GM12864 (cell line): ENCODE results near the gene LRRC4B.

Experiments
- DNase-seq: peaks from one replicate; pipeline ENCODE4 v3.0.0-alpha.2; 2011; ENCODE audit warnings: low read depth
- H3K4me3 ChIP-seq: 2 replicates; pipeline ENCODE4 v1.5.1; 2011; ENCODE audit warnings: mild to moderate bottlenecking, low read depth, low read length, control low read depth
- TF ChIP-seq, protein P1 (sequence below): IDR thresholded peaks from 2 replicates; pipeline ENCODE4 v1.5.1; 2011; ENCODE audit warnings: low read depth, mild to moderate bottlenecking, moderate library complexity, low read length, control low read depth, inconsistent platforms; ENCODE audit errors: missing control alignments

Gene LRRC4B

DNA sequence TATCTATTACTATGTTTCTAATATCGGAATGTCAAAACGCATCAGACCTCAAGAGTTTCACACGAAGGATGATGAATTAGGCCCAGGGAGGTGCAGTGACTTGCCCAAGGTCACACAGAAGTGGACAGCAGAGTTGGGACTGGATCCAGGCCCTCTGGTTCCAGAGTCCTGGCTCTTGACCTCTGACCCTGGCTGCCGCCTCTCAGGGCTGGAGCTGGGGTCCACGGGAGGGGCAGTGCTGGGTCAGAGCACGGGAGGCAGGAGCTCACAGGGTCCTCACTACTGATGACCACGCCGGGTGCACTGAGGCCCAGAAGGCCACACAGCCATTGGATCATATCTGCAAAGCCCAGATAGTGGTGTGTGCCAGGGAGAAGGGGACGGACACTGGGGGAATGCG is 45.4 kb downstream of the LRRC4B start:
- DNase-seq, result no peak
- H3K4me3 ChIP-seq, result no peak overlapping the region
- TF ChIP-seq, protein P1, sequence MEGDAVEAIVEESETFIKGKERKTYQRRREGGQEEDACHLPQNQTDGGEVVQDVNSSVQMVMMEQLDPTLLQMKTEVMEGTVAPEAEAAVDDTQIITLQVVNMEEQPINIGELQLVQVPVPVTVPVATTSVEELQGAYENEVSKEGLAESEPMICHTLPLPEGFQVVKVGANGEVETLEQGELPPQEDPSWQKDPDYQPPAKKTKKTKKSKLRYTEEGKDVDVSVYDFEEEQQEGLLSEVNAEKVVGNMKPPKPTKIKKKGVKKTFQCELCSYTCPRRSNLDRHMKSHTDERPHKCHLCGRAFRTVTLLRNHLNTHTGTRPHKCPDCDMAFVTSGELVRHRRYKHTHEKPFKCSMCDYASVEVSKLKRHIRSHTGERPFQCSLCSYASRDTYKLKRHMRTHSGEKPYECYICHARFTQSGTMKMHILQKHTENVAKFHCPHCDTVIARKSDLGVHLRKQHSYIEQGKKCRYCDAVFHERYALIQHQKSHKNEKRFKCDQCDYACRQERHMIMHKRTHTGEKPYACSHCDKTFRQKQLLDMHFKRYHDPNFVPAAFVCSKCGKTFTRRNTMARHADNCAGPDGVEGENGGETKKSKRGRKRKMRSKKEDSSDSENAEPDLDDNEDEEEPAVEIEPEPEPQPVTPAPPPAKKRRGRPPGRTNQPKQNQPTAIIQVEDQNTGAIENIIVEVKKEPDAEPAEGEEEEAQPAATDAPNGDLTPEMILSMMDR, result no peak

DNA sequence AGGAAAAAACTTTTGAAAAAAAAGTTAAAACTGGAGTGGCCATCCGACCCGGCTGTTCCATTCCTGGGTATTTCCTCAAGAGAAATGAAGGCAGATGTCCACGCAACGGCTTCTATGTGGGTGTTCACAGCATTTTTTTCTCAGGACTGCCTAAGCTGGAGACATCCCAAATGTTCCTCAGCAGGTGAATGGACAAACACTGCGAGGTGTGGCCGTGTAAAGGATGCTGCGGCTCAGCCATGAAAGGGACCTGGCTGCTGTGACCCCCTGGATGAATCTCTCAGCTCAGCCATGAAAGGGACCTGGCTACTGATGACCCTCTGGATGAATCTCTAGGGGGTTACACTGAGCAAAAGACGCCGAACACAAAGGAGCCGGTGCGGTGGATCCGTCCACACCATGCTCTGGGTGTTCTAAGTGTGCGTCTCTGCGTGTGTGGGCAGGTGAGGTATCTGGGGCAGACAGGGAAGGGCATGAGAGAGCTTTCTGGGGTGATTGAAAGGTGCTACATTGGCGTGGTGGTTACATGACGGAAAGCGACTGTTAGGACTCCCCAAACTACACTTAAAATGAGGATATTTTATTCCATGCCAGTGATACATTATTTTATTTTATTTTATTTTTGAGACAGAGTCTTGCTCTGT is 47.3 kb downstream of the LRRC4B start:
- H3K4me3 ChIP-seq, result no peak overlapping the region
- DNase-seq, result no peak
- TF ChIP-seq, protein P1, result no peak

DNA sequence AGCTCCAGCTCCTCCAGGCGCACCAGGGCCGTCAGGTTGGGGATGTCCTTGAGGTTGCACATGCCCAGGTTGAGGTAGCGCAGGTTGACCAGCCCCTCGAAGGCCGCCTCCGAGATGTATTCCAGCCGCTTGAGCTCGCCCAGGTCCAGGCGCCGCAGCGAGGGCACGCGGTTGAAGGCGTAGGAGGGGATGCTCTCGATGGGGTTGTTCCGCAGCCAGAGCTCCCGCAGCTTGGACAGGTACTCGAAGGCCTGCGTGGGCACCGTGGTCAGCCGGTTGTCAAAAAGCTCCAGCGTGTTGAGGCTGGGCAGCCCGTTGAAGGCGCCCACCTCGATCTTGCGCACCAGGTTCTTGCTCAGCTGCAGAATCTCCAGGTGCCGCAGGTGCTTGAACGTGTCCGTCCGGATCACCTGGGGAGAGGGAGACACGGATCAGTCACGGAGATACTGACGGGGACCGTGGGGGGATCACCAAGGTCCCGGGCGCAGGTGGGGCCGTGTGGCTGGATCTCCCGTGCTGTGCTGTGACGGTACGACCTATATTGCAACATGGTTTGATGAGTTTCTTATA is 49.1 kb downstream of the LRRC4B start:
- H3K4me3 ChIP-seq, result no peak overlapping the region
- TF ChIP-seq, protein P1, result no peak
- no peak for DNase-seq

DNA sequence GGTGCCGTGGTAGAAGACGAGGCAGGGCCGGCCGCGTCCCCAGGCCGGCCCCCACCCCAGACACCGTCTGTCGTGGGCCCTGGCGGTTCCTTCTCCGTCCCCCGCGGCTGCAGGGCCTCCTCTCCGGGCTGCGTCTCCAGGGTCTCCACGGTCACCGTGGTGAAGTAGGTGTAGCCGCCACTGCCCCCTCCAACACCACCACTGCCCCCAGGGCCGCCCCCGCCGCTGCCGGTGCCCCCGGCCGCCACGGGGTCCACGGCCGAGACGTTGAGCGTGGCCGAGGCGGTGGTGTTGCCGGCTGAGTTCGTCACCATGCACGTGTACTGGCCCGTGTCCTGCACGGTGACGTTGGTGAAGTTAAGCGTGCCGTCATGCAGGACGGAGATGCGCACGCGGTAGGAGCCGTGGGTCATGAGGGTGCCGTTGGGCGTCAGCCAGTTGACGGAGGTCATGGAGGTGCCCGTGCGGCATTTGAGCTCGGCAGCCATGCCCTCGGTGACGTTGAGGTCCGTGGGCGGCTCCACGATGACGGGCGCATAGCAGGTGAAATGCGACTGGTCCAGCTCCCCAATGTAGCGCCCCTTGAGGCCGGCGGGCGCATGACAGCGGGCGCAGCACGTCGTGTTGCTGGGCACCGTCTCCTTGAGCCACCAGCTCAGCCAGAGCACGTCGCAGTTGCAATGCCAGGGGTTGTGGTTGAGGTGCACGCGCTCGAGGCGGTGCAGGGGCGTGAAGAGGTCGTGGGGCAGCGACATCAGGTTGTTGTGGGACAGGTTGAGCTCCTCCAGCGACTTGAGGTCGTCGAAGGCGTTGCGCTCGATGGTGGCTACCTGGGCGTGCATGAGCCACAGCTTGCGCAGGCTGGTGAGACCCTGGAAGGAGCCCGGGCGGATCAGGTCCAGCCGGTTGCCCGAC is 49.9 kb downstream of the LRRC4B start:
- TF ChIP-seq, protein P1, result peak; percentile 22
- DNase-seq, result no peak
- no peak overlapping the region for H3K4me3 ChIP-seq

DNA sequence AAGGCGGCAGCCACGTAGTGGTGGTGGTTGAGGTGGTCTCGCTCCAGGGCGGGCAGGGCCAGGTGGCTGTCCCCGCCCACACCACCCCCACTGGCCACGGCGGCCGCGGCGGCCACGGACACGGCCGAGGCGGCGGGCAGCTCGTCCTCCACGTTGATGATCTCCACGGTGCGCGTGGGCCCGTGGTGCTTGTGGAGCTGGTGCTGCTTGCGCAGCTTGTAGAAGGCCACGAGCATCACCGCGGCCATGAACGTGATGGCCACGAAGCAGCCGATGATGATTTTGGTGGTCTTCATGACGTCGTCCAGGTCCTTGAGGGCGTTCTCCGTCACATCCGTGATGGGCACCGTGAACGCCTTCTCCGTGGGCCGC is 50.5 kb downstream of the LRRC4B start:
- no peak overlapping the region for H3K4me3 ChIP-seq
- TF ChIP-seq, protein P1, result no peak
- no peak for DNase-seq

DNA sequence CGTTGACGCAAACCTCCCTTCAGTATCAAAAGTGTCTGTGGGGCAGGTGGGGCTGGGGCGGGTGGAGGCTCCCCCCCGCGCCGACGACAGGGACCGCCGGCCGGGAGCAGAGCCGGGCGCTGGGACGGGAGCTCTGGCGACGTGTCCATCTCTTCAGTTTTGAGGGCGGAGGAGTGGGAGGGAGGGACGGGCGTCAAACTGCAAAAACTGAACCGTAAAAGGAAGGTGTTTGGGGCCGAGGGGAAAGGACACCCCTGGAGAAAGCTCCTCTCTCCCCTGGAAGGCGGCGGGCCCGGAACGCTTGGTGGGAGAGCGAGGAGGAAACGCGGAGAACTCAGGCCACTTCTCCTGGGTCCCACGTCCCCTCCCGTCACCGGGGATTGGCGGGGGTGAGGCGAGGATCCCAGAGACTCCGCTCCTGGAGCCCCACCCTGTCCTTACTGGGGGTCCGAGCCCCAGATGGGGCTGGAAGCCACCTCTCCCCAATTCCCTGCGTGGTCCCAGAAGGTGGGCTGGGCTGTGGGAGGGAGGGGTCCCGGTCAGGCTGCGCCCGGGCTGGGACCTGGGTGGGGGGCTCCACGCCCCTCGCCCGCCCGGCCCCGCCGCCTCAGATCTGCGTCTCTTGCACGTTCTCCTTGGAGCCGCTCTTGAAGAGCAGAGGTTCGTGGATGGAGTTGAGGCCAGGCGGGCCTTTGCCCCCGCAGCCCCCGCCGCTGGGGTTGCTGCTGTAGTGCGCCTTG is 51.1 kb downstream of the LRRC4B start:
- TF ChIP-seq, protein P1, result no peak
- no peak for DNase-seq
- no peak overlapping the region for H3K4me3 ChIP-seq
